ENCODE data around the gene RASD2. TPM values are rescaled to one million over a fixed set of nuclear protein-coding genes. Genes with fewer than 3 reads are reported as not detected.
"Not testable (repeated sequence)": the region's sequence is repeated elsewhere in the genome, so short reads cannot be mapped to it uniquely, and the experiment has no call there.

RASD2 gene
- total and polyA plus RNA-seq, 9 donors, result 0.24 to 4.4 (median 2.8) TPM

GRCh38 chr22:35506259-35506570 is 34.4 kb upstream of the RASD2 start:
- Histone ChIP-seq H3K4me3 (no peak overlapping the region), H3K4me1 (ENCODE audit: insufficient read depth) (no peaks in the 10 kb centered on the region), H3K36me3 (no peaks in the 10 kb centered on the region), H3K27ac (no peak overlapping the region), H3K9me3 (no peaks in the 10 kb centered on the region), H3K27me3 (no peaks in the 10 kb centered on the region)
- 34 to 54% (median 36%) methylated on average over 2 of the region's 2 CpGs for WGBS, 3 donors
- DNase-seq, result no peak
- TF ChIP-seq, protein P1, sequence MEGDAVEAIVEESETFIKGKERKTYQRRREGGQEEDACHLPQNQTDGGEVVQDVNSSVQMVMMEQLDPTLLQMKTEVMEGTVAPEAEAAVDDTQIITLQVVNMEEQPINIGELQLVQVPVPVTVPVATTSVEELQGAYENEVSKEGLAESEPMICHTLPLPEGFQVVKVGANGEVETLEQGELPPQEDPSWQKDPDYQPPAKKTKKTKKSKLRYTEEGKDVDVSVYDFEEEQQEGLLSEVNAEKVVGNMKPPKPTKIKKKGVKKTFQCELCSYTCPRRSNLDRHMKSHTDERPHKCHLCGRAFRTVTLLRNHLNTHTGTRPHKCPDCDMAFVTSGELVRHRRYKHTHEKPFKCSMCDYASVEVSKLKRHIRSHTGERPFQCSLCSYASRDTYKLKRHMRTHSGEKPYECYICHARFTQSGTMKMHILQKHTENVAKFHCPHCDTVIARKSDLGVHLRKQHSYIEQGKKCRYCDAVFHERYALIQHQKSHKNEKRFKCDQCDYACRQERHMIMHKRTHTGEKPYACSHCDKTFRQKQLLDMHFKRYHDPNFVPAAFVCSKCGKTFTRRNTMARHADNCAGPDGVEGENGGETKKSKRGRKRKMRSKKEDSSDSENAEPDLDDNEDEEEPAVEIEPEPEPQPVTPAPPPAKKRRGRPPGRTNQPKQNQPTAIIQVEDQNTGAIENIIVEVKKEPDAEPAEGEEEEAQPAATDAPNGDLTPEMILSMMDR (IDR thresholded peaks at IDR 0.05), result no peak
- TF ChIP-seq POLR2A (IDR thresholded peaks at IDR 0.05) (no peak), EP300 (IDR thresholded peaks at IDR 0.05) (no peak)
- intact Hi-C loops (cut with DNase I), result no loop called here

DNA sequence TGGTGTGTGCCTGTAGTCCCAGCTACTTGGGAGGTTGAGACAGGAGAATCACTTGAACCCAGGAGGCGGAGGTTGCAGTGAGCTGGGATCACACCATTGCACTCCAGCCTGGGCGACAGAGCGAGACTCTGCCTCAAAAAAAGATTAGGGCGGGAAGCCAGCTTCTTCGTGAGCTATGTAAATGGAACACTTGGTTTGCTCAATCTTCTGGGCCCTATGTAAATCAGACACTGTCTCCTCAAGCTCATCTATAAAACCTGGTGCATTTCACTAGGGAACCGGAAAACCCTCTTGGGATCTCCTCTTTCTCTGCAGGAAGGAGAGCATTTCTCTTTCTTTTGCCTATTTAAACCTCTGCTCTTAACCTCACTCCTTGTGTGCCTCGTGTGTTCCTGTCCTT is 32.8 kb upstream of the RASD2 start:
- H3K36me3 ChIP-seq; H3K9me3 ChIP-seq; intact Hi-C loops (cut with DNase I); H3K27ac ChIP-seq; DNase-seq; H3K4me3 ChIP-seq; H3K4me1 ChIP-seq (ENCODE audit: insufficient read depth); H3K27me3 ChIP-seq: not testable (repeated sequence)
- WGBS, 3 donors, result 85 to 91% (median 87%) methylated on average over 7 of the region's 7 CpGs

- 80 to 93% (median 88%) methylated on average over 10 of the region's 10 CpGs for WGBS, 3 donors
- intact Hi-C loops (cut with DNase I), result no loop called here
These were observed 31.2 kb upstream of the RASD2 start for GRCh38 chr22:35509451-35509850.

GRCh38 chr22:35509960-35510359 is 30.7 kb upstream of the RASD2 start:
- 89 to 97% (median 94%) methylated on average over 2 of the region's 2 CpGs for WGBS, 3 donors
- H3K9me3 ChIP-seq, result no peaks in the 10 kb centered on the region
- intact Hi-C loops (cut with DNase I), result loop anchor here in 1 of 4 donors (10.0 kb wide), 1 partner anchor 1205 kb away; no protein-coding TSS in a partner anchor
- H3K4me1 ChIP-seq (ENCODE audit: insufficient read depth), result no peaks in the 10 kb centered on the region
- no peaks in the 10 kb centered on the region for H3K36me3 ChIP-seq
- TF ChIP-seq, protein P1 (IDR thresholded peaks at IDR 0.05), result no peak
- TF ChIP-seq POLR2A (IDR thresholded peaks at IDR 0.05) (no peak), EP300 (IDR thresholded peaks at IDR 0.05) (no peak)
- no peaks in the 10 kb centered on the region for H3K27me3 ChIP-seq
- DNase-seq, result no peak
- H3K4me3 ChIP-seq, result no peak overlapping the region
- no peak overlapping the region for H3K27ac ChIP-seq

More at GRCh38 chr22:35509451-35509850, 31.2 kb upstream of the RASD2 start:
- TF ChIP-seq, protein P1 (IDR thresholded peaks at IDR 0.05), result no peak
- TF ChIP-seq POLR2A (IDR thresholded peaks at IDR 0.05) (no peak), EP300 (IDR thresholded peaks at IDR 0.05) (no peak)
- no peaks in the 10 kb centered on the region for H3K9me3 ChIP-seq
- no peak overlapping the region for H3K4me3 ChIP-seq
- H3K36me3 ChIP-seq, result no peaks in the 10 kb centered on the region
- no peaks in the 10 kb centered on the region for H3K27me3 ChIP-seq
- H3K27ac ChIP-seq, result no peak overlapping the region
- H3K4me1 ChIP-seq (ENCODE audit: insufficient read depth), result no peaks in the 10 kb centered on the region
- DNase-seq, result no peak

GRCh38 chr22:35510481-35510934 is 30.1 kb upstream of the RASD2 start:
- 72 to 80% (median 77%) methylated on average over 6 of the region's 6 CpGs for WGBS, 3 donors
- Histone ChIP-seq H3K36me3 (no peaks in the 10 kb centered on the region), H3K4me3 (no peak overlapping the region), H3K4me1 (ENCODE audit: insufficient read depth) (no peaks in the 10 kb centered on the region), H3K27ac (no peak overlapping the region), H3K9me3 (no peaks in the 10 kb centered on the region), H3K27me3 (no peaks in the 10 kb centered on the region)
- intact Hi-C loops (cut with DNase I), result loop anchor here in 1 of 4 donors (10.0 kb wide), 1 partner anchor 1204 kb away; no protein-coding TSS in a partner anchor
- no peak for DNase-seq
- TF ChIP-seq EP300 (IDR thresholded peaks at IDR 0.05), result no peak
- no peak for TF ChIP-seq POLR2A (IDR thresholded peaks at IDR 0.05)
- TF ChIP-seq, protein P1 (IDR thresholded peaks at IDR 0.05), result no peak
